DND-41 (cell line): ENCODE data around the gene TMEM42.

Source experiments
- CTCF ChIP-seq: IDR thresholded peaks from 2 replicates; pipeline ENCODE4 v1.5.1; 2012; ENCODE audit warnings: borderline replicate concordance, low read length, moderate library complexity, mild to moderate bottlenecking; ENCODE audit not compliant: poor library complexity, severe bottlenecking; ENCODE audit errors: extremely low read depth
- EZH2 ChIP-seq: IDR thresholded peaks from 3 replicates; pipeline ENCODE4 v1.6.1; 2012; ENCODE audit warnings: borderline replicate concordance, low read depth, mild to moderate bottlenecking, moderate library complexity, low read length, inconsistent platforms; ENCODE audit not compliant: severe bottlenecking

GRCh38 chr3:44913868-44914468, 52.3 kb downstream of the TMEM42 start:
- TF ChIP-seq EZH2 (no peak), CTCF (peak; percentile 90)
